WTC11 (cell line): ENCODE measurements around the gene SRD5A2.

Experiments used
- ATF2 ChIP-seq: sonication (generic); formaldehyde crosslinking; IDR thresholded peaks from 2 replicates; pipeline ENCODE4 v1.8.1; 2022; ENCODE audit warnings: low read depth, missing genetic modification reagents, borderline replicate concordance
- CTCF ChIP-seq: fragments of 200-600 bp; IDR thresholded peaks from 2 replicates; pipeline ENCODE4 v1.8.0; 2022; ENCODE audit warnings: antibody characterized with exemption
- JUN ChIP-seq: sonication (generic); formaldehyde crosslinking; IDR thresholded peaks from 2 replicates; pipeline ENCODE4 v1.8.0; 2023; ENCODE audit warnings: mild to moderate bottlenecking, missing genetic modification reagents
- MAX ChIP-seq: sonication (generic); formaldehyde crosslinking; IDR thresholded peaks from 2 replicates; pipeline ENCODE4 v1.8.0; 2022; ENCODE audit warnings: mild to moderate bottlenecking, missing genetic modification reagents
- TP53 ChIP-seq: sonication (generic); formaldehyde crosslinking; IDR thresholded peaks from 2 replicates; pipeline ENCODE4 v1.8.1; 2023; ENCODE audit warnings: mild to moderate bottlenecking, missing genetic modification reagents
- USF2 ChIP-seq: sonication (generic); formaldehyde crosslinking; IDR thresholded peaks from 2 replicates; pipeline ENCODE4 v1.8.1; 2023; ENCODE audit warnings: mild to moderate bottlenecking, missing genetic modification reagents, moderate library complexity
- ZNF263 ChIP-seq: sonication (generic); formaldehyde crosslinking; IDR thresholded peaks from 2 replicates; pipeline ENCODE4 v1.8.1; 2022; ENCODE audit warnings: low read depth, mild to moderate bottlenecking, moderate library complexity, missing genetic modification reagents

- TF ChIP-seq ZNF263 (no peak), CTCF (no peak), ATF2 (CRISPR knock-in tag) (no peak), JUN (CRISPR knock-in tag) (no peak), TP53 (CRISPR knock-in tag) (no peak), MAX (CRISPR knock-in tag) (no peak), USF2 (CRISPR knock-in tag) (no peak)
Measured at GRCh38 chr2:31563273-31563839, 17.4 kb downstream of the SRD5A2 start.
